Fibroblast of gingiva (primary cell): ENCODE results near the gene SIGMAR1.

ENCODE experiments used
- DNase-seq: peaks from one replicate; pipeline ENCODE4 v3.0.0-alpha.2; 2011; ENCODE audit warnings: low read depth

SIGMAR1 gene

GRCh38 chr9:34630402-34631154 lies 7.0 kb downstream of the SIGMAR1 start:
- no peak for DNase-seq

- no peak for DNase-seq
Observed at GRCh38 chr9:34629491-34629808, 8.1 kb downstream of the SIGMAR1 start.

GRCh38 chr9:34628656-34629490 lies 8.7 kb downstream of the SIGMAR1 start, which contains the start of gene ARID3C:
Gene ARID3C (minus strand): TSS chr9:34629066. CDS start chr9:34628014, 1,052 bp downstream.
- no peak for DNase-seq

- DNase-seq: no peak
Observed at GRCh38 chr9:34627716-34628655, 9.6 kb downstream of the SIGMAR1 start.

DNA sequence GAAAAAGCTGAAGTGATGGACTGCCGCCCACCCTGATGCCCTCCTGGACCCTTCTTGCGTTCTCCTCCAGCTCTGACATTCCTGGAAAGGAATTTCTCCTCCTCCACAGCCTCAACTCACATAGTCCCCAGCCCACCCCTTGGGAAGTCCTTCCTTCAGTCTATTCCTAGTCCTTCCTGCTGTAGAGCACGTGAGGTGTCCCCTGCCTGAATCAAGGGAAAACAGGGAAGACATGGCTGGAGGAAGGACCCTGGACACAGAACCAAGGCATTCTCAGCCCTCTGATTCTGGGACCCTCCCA lies 12.5 kb downstream of the SIGMAR1 start:
- DNase-seq: no peak

DNA sequence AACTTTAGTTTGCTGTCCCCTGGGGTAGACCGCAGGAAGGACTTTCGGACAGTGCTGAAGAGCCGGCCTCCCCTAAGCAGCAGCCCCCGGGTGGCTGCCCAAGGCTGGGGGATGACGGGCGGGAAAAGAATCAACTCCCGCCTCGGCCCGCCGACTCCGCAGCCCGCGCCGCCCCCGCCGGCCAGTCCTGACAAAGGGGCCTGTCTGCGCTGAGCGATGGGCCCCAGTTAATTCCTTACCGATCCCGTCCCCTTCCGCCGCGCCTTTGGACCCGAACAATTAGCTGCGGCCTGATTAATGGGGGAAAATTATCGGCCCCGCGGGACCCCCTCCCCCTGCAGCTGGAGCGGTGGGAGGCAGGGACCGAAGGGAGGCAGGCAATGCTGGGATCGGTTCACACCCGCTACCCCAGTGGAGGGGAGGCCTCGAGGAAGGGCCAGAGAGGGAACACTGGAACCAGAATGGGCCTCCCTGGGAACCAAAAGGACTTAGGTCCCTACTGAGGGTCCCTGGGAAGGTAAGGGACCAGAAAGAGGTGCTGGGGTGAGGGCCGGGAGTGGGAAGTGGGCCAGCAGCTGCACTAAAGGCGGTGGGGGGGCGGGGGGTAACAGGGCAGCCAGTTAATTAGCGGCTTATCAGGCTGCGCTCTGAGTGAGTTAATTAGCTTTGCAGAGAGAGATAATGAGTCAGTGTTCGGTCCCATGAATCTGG lies 13.0 kb downstream of the SIGMAR1 start:
- DNase-seq: no peak

DNA sequence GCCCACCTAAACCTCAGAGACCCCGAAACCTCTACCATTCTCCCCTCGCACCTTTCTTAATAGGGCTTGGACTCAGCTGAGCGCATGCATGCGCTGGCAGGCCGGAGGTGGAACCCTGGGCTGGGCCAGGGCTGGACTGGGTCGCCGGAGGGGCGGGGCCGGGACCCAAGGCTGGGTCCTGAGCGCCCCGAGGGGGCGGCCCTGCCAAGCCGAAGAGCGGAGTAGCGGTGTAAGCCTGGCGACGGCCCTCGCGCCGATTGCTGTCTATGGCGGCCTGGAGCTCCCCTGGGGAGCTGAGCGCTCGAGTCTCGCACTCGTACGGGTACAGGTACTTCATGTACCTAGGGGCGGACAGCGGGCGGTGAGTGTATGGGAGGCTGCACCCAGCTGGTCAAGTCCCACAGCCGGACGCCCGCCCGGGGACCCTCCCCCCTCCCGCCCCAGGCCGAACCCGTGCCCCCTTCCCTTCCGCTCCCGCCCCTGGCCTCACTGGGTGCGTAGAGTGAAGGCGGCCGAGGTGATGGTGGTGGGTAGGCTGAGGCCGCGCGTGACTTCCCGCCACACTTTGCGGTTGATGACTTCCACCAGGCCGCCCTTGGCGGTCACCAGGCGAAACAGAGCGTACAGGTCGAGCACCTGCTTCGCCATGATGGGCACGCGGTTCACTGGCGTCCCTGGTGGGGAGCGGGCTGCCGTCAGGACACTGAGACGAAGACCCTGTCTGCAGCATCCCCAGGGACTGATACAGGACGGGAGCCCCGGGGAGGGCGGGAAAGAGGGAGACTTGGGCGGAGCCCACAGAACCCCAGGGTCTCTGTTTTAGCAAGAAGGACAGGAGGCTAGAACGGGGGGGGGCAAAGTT lies 14.0 kb downstream of the SIGMAR1 start:
- no peak for DNase-seq

DNA sequence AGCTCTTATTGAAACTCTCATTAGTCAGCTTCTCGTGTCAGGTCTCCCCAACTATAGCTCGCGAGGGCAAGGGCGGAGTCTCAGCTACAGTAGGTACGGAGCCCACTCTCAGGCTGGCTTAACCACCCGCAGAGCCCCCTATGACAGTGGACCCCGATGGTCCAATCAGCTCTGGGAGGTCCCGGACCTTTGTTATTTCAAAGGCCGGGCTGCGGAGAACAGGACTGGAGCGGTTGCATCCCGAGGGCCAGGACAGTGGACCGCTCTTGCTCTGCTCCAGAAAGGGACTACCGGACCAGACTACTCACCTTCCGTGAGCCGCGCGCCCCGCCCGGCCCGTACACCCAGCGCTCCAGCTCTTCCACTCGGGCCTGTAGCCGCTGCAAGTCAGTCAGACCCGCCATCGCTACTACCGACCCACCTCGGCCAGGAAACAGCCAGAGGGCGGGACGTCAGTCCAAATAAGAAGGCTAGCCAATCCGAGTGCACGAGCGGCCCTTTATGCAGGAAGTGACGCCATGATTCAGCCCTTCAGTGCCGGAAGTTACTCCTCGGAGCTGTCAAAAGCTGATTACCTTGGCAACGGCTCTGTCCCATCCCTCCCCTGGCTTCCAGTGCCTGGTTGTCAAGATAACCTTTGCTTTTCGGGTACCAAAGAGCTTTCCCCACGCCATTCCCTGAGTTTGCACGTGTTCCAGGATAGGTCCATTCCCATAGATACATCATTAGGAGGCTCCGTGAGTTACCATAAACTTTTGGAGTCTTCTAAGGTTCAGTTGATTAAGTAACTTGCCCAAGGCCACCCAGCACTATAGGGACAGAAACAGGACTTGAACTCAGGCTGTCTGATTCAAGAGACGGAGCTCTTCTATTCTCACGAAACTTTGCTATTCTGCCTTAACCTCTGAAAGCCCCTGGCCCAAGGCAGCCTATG lies 17.3 kb downstream of the SIGMAR1 start, which contains the start of gene DCTN3:
DCTN3 (minus strand) TSS at position 435 of the 934 bp plus-strand sequence; CDS start at position 404, 31 bp downstream.
- DNase-seq: peak; percentile 92

DNA sequence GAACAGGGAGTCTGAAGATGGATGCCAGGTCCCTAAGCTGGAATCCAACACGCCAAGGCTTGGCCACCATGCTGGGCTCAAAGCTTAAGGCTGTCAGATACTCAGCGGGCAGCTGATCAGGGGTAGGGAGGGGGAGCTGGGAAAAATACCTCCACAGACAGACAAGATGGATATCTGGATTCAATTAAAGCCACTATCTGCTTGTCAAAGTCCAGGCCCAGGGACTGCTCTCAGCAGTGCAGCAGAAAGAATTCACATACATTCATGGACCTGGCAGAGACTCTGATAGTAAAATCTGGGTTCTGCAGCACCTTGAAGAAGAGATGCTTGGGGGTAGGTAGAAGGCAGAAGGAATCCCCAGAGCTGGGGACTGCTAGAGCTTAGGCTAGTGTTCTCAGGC lies 22.5 kb downstream of the SIGMAR1 start:
- DNase-seq: no peak

DNA sequence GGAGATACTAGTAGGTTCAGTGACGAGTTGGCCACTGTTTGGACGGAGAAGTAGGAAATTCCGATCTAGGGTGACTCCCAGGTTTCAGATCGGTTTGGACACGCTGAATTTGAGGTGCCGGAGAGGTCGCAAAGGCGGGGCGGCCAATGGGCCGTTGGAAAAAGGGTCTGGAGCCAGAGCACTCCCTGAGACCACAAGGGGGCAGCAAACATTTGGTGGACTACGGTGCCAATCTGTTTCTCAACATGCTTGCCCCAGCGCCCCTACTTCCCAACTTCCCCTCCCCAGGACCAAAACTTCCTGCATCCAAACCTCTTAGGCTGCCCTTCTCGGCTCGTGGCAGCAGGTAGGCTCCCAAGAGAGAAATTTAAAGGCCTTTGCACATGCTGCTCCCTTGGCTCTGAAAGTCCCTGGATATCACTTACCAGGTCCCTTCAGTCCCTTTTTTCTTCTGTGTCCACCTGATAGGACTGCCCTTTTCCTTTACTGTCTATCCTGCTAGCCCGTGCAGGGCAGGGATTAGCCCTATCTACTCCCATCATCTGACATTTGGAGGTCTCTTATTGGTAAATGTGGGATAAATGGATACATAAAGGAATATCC lies 24.7 kb downstream of the SIGMAR1 start:
- DNase-seq: peak; percentile 61

DNA sequence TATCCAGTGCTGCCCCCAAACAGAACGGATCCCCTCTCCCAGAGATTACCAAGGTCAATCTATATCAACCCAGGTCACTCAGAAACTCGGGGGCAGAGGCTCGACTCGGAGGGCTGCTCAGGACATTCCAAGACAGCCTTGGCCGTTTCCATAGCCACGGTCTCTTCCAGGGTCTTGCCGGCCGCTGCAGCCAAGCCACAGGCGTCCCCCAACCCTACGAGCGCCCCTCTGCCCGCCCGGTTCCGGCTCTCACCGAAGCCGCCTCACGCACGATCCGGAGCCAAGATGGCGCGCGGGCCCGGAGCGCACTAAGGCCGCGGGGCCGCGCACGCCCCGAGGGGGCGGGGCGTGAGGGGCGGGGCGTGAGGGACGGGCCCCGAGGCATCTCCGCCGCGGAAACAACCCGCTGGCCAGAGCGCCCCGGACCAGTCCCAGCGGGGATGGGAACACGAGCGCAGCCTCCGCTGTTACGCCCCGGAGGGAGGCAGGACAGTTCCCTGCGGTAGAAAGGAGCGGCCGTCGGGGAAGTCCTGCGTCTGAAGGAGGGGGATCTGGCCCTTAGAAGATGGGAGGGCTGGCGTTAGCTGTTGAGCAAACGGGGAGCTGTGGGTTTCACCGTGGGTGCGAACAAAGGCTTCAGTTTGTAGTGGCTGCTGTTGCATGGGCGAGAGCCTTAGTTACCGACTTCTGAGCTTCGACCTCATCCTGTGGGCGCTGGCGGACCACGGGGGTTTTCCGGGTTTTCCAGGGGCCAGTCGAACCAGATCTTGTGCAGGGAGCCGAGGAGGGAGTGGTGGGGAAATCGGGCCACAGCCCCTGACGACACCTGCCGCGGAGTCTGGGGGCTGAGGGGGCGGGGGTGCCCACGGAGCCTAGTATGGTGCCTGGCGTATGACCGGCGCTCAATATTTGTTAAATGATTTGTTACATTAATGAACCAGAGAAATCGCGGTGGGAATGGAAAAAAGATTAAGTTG lies 25.5 kb downstream of the SIGMAR1 start, which contains the start of gene RPP25L:
RPP25L (minus strand) TSS at position 287 of the 977 bp plus-strand sequence. CDS start 801 bp downstream, outside the sequence.
- peak; percentile 83 for DNase-seq

- no peak for DNase-seq
Observed at GRCh38 chr9:34611251-34611810, 26.3 kb downstream of the SIGMAR1 start.

DNA sequence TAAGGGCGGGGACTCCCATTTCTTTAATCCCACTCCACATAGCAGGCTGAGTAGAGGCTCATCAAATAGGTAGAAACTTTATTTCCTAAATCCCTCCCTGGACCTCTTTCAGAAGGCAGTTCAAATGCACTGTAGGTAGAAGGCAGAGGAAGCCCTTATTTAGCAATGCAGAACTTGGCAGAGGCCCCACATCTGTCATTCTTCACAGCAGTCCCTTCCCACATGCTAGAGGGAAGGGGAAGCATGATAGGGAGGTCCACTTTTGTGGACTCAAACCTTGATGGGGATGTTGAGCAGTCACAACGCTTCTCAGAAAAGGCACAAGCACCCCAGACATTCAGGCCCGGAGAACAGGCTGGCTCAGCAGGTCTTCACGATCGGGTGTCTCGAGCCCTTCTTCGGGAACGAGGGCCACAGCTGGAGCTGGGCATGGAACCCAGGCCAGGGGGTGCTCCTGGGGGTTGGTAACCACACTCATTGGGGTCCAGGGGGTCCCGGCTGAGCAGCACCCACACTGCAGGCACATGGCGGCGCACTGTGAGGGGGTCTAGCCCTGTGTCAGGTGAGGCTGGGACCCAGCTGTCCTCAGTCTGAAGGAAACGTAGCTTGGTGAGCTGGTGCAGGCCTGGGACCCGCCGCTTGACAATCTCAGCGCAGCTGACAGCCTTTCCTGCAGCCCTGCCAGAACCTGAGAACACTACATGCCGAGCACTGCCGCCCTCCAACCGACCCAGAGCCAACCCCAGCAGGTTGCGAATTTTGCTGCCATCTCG lies 27.0 kb downstream of the SIGMAR1 start:
- no peak for DNase-seq

GRCh38 chr9:34607331-34607730 lies 30.3 kb downstream of the SIGMAR1 start:
- no peak for DNase-seq

DNA sequence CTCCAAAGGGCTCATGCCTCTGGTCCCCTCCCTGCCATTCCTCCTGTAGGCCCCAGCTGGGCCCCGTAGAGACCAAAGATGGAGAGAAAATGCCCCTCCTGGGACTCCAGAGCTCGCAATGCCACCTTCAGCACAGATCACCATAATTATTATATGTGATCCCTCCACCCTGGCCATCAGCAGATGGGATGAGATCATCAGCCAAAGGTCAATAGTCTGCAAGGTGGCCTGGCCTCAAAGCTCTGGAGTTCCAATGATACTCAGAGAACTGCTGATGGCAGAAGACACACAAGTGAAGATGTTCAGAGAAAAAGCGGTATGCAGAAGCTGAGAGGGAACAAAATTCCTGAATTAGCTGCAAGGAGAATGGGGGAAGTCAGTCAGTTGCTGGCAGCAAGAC lies 30.7 kb downstream of the SIGMAR1 start:
- no peak for DNase-seq

GRCh38 chr9:34606190-34606589 lies 31.4 kb downstream of the SIGMAR1 start:
- no peak for DNase-seq
